HS-27A (cell line): ENCODE results near the gene EVI5L.

Source experiments
- DNase-seq: peaks from one replicate; pipeline ENCODE4 v3.0.0-alpha.2; 2012; ENCODE audit warnings: low read depth, missing footprints

EVI5L gene

DNA sequence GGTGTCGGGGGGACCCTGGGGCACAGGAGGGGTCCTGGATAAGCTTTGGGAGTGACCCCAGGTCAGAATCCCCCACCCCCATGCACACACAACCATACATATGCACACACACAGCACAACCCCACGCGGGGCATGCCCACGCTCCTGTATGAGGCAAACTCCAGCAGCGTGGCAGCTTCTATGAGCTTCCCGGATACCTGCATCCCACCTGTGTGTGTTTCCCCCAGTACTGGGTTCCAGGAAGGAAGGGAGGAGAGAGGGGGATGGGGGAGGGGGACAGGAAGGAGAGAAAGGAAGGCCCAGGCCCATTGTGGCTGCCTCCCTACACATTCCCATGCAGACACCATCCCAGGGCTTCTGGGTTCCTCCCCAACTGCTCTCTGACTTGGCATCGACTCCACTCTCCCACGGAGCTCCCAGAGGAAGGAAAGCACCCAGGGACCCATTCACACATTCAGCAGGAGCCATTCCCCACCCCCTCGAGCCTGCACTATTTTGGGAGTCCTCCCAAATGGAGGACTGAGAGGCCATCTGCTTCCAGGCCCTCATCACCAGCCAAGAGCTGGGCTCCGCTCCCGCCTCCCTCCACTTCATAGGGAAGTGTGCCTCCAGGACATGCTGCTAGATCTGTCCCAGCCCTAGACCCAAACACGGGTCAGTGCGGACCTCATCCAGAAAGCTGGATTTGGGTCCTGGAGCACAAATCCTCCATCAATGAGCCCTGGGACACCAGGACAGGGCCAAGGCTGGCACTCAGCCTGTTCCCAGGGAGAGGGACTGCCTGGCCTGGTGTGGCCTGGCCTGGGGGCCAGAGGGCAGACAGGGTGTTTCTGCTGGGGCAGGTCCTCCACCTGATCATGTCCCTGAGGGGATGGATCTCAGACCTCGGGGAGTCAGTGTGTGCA lies 30.9 kb downstream of the EVI5L start:
- DNase-seq = no peak

- DNase-seq = no peak
Observed at GRCh38 chr19:7861619-7862412, 31.8 kb downstream of the EVI5L start.

DNA sequence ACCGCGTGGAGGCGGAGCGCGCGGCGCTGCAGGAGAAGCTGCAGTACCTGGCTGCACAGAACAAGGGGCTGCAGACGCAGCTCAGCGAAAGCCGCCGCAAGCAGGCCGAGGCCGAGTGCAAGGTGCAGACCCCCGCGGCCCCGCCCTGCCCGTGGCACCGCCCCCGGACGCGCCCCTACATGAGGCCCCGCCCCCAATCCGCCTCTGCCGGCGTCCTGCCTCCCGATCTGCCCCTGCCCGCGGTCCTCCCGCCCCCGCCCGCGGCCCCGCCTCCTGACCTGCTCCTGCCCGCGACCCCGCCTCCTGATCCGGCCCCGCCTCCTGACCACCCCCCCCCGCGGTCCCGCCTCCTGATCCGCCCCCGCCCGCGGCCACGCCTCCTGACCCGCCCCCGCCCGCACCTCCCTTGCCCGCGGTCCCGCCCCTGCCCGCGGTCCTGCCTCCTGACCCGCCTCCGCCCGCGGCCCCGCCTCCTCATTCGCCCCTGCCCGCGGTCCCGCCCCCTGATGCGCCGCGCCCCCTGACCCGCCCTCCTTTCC lies 32.5 kb downstream of the EVI5L start:
- DNase-seq = no peak

DNA sequence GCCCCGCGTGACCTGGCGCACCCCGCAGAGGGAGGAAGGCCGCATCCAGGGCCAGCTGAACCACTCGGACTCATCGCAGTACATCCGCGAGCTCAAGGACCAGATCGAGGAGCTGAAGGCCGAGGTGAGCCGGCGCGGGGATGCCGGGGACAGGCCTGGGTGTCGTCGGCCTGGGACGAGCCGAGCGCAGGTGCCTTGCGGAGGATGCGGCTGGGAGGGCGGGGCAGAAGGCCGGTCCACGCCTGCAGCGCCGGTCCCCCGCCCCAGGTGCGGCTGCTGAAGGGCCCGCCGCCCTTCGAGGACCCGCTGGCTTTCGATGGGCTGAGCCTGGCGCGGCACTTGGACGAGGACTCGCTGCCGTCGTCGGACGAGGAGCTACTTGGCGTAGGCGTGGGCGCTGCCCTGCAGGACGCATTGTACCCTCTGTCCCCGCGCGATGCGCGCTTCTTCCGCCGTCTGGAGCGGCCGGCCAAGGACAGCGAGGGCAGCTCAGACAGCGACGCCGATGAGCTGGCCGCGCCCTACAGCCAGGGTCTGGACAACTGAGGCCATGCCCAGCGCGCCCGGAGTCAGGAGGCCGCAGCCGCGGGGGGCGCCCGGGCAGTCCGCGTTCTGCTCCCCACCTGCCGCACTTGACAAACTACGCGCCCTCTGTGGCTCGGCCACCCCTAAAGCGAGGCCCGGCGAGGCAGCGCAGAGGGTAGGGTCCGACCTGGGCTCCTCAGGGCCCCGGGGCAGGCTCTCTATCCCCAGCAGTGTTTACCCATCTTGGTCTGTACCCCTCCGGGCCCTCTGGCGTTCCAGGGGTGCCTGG lies 33.3 kb downstream of the EVI5L start:
- no peak for DNase-seq

GRCh38 chr19:7863971-7864689 lies 34.1 kb downstream of the EVI5L start:
- no peak for DNase-seq

GRCh38 chr19:7864690-7865074 lies 34.7 kb downstream of the EVI5L start:
- no peak for DNase-seq

- no peak for DNase-seq
Observed at GRCh38 chr19:7865262-7865911, 35.4 kb downstream of the EVI5L start.

GRCh38 chr19:7866399-7867091 lies 36.5 kb downstream of the EVI5L start:
- DNase-seq = no peak

DNA sequence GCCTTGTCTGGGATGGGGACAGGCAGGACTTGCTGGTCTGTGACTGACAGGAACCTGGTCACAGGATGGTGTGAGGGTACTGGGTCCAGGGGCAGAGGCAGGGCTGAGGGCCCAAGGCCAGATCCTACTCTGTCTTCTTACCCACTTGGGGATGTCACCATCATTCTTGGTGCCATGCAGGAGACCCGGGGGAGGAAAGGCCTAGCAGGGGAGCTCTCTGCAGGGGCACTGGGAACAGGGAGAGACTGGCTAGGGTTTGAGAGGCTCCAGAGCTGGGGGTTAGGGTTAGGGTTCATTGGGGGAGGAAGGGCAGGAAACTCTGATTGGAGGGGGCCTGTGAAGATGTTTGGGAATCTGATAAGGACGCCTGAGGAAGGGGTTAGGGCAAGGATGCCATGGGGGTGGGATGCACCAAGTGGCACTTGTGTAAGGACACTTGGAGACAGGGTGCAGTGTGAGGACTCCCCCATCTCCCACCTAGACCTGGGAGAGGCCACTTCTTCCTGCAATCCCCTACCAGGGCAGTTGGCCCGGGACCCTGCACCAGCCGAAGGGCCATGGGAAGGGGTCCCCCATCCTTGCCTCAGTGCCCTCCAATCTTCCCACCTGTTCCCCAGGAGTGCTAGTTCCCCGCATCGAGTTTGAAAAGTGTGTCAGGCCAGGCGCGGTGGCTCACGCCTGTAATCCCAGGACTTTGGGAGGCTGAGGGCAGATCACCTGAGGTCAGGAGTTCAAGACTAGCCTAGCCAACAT lies 37.2 kb downstream of the EVI5L start:
- DNase-seq = no peak

DNA sequence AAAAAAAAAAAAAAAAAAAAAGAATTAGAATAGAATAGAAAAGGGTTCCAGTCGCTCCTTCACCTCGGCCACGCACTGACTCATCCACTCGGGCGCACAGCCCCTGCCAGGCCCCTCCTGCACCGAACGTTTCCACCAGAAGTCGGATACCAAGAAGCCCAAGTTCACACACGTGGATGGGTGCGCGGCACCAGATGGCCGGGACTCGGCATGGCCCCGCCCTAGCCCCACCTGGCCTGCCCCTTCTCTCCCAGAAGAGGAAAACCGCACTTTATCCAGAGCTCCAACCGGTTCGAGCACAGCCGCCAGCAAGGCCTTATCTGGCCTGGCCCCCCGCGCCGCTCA lies 38.3 kb downstream of the EVI5L start:
- DNase-seq = no peak

DNA sequence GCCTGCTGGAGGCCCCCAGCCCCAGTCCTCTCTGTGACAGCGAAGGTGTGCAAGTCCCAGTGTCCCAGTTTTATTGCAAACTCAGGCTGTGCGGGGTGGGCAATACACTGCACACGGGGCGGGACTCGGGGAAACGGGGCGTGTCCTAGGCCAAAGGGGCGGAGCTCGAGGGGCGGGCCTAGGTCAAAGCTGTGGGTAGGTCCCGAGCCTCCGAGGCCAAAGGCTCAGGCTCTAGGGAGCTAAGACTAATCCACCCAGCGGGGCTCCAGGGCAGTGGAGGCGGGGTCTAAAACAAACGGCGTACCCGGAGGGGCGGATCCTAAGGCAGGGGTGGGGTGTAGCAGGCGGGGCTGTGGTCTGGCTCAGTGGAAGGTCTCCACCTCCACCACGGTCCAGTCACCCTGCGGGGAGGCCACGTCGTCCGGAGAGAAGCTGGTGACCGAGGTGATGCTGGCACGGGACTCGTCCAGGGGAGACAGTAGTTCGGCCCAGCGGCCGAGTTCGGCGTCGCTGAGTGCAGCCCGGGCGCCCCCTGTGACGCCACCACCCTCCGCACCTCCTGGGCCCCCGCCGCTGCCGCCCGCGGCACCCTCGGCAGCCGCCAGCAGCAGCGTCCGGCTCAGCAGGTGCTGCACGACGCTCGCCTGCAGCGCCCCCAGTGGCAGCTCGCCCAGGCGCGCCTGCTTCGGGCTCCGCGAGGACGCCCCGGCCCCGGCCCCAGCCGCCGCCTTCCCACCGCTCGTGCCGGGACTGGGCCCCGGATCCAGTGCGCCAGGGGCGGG lies 38.8 kb downstream of the EVI5L start:
- peak; percentile 55 for DNase-seq

DNA sequence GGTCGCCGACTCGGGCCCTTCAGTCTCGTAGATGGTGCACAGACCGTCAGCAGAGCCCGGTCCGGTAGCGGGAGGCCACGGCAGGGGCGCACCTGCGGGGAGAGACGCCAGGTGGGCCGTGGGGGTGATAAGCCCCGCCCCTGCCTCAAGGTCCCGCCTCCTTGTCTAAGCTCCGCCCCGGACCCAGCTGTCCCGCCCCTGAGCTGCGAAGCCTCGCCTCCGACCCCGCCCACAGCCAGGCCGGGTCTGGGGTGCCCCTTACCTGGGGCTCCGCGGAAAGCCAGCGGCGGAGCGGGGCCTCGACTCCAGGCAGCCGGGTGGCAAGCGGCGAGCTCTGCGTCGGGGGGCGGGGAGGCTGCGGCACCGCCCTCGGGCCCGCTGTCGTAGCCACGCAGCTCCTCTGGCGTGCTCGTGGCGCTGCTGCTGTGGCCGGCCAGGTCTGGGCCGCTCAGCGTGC lies 39.5 kb downstream of the EVI5L start:
- DNase-seq = no peak

DNA sequence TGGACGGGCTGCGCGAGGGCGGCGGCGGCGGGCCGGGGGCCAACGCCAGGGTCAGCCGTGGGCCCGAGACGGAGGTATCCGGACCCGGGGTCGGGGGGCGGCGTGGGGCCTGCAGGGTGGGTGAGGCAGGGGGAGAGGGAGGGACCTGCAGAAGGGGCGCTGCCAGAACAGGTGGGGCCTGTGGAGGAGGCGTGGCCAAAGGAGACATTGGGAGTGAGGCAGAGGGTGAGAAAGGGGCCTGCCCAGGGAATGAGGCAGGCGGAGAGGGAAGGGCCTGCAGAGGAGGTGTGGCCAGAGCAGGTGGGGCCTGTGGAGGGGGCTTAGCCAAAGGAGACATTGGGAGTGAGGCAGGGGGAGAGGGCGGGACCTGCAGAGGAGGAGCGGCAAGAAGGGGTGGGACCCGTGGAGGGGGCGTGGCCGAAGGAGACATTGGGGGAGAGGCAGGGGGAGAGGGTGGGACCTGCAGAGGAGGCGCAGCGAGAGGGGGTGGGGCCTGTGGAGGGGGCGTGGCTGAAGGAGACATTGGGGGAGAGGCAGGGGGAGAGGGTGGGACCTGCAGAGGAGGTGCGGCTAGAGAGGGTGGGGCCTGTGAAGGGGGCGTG lies 40.0 kb downstream of the EVI5L start:
- peak; percentile 2 for DNase-seq

DNA sequence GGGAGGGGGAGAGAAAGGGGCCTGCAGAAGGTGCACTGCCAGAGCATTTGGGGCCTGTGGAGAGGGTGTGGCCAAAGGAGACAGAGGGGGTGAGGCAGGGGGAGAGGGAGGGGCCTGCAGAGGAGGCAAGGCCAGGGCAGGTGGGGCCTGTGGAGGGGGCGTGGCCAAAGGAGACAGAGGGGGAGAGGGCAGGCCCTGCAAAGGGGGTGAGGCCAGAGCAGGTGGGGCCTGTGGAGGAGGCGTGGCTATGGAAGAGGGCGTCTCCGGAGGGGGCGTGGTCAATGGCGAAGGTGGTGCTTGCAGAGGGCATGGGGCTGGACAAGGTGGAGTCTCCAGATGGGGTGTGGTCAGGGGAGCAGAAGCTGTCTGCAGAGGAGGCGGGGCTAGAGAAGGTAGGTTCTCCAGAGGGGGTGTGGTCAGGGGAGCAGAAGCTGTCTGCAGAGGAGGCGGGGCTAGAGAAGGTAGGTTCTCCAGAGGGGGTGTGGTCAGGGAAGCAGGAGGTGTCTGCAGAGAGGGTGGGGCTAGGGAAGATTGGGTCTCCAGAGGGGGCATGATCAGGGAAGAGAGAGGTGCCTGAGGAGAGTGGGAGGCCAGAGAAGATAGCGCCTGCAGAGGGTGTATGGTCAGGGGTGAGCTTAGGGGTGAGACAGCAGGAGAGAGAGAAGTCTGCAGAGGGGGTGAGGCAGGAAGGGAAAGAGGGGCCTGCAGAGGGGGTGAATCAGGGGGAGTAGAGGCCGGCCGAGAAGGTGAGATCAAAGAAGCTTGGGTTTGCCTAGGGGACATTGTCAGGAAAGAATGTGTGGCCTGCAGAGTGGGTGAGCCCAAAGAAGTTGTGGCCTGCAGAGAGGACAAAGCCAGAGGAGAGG lies 40.8 kb downstream of the EVI5L start:
- DNase-seq = peak; percentile 2

DNA sequence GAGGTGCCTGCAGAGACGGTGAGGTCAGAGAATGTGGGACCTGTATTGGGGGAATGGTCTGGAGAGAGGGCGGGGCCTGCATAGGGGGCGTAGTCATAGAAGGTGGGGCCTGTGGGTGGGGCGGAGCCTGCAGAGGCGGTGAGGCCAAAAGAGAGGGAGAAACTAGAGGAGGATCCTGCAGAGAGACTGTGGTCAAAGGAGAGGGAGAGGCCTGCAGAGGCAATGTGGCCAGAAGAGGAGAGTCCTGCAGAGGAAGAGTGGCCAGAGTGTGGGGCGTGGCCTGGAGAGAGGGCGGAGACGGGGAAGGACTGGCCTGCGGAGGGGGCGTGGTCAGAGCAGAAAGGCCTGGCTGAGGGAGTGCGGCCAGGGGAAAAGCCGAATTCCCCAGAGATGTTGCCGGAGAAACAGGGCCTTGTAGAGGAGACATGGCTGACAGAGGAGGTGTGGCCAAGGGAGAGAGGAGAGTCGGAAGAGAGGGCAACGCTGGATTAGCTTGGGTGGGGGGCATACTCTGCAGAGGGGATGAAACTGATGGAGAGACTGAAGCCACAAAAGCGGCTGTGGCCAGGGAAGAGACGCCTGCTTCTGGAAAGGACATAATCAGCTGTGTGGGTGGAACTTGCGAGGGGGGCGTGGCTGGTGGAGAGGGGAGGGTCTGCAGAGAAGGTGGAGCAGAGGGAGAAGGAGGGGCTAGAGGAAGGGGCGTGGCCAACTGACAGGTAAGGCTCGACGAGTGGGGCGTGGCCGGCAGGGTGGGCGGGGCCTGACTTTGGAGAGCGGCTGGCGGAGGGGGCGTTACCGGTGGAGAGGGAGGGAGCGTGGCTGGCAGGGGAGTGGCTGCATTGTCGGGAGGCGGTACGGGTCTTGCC lies 41.7 kb downstream of the EVI5L start:
- peak; percentile 69 for DNase-seq
